H9 (cell line): ENCODE data around the gene HCCS. TPM values are rescaled to one million over a fixed set of nuclear protein-coding genes. Genes with fewer than 3 reads are reported as not detected.

Experiments
- DNase-seq: peaks from one replicate; pipeline ENCODE4 v3.0.0-alpha.2; 2017
- H2AFZ ChIP-seq: one replicate; pipeline ENCODE4 v1.6.1; 2013; ENCODE audit warnings: mild to moderate bottlenecking, low read length, control low read depth, moderate library complexity
- H2AK5ac ChIP-seq: 2 replicates; pipeline ENCODE4 v1.6.1; 2013; ENCODE audit warnings: low read length, control low read depth, mixed read lengths; ENCODE audit not compliant: insufficient read length
- H2BK120ac ChIP-seq: one replicate; pipeline ENCODE4 v1.6.1; 2013; ENCODE audit warnings: low read depth, mild to moderate bottlenecking, low read length, control low read depth, inconsistent platforms; ENCODE audit not compliant: poor library complexity, severe bottlenecking
- H2BK12ac ChIP-seq: 2 replicates; pipeline ENCODE4 v1.6.1; 2013; ENCODE audit warnings: low read length, control low read depth, mixed read lengths, low read depth; ENCODE audit not compliant: insufficient read length
- H2BK15ac ChIP-seq: 2 replicates; pipeline ENCODE4 v1.6.1; 2013; ENCODE audit warnings: low read depth, low read length, control low read depth
- H2BK20ac ChIP-seq: one replicate; pipeline ENCODE4 v1.6.1; 2013; ENCODE audit warnings: low read depth, mild to moderate bottlenecking, low read length, control low read depth, inconsistent platforms; ENCODE audit not compliant: poor library complexity, severe bottlenecking
- H2BK5ac ChIP-seq: 2 replicates; pipeline ENCODE4 v1.6.1; 2013; ENCODE audit warnings: low read length, control low read depth, mixed read lengths; ENCODE audit not compliant: insufficient read length
- H3K14ac ChIP-seq: 2 replicates; pipeline ENCODE4 v1.6.1; 2013; ENCODE audit warnings: low read length, control low read depth; ENCODE audit not compliant: insufficient read depth
- H3K18ac ChIP-seq: 2 replicates; pipeline ENCODE4 v1.6.1; 2013; ENCODE audit warnings: low read depth, mild to moderate bottlenecking, mixed read lengths, low read length, control low read depth; ENCODE audit not compliant: insufficient read length
- H3K23ac ChIP-seq: 2 replicates; pipeline ENCODE4 v1.6.1; 2013; ENCODE audit warnings: low read length, control low read depth, mixed read lengths, low read depth; ENCODE audit not compliant: insufficient read length
- H3K23me2 ChIP-seq: 2 replicates; pipeline ENCODE4 v1.6.1; 2013; ENCODE audit warnings: low read depth, mild to moderate bottlenecking, mixed read lengths, low read length, control low read depth; ENCODE audit not compliant: insufficient read length, poor library complexity, severe bottlenecking
- H3K27ac ChIP-seq: 2 replicates; pipeline ENCODE4 v1.5.1; 2013; ENCODE audit warnings: low read length, control low read depth, mixed read lengths, low read depth; ENCODE audit not compliant: insufficient read length
- H3K27me3 ChIP-seq: 2 replicates; pipeline ENCODE4 v1.6.1; 2013; ENCODE audit warnings: low read length, control low read depth, inconsistent platforms; ENCODE audit not compliant: insufficient read depth
- H3K4ac ChIP-seq: 2 replicates; pipeline ENCODE4 v1.6.1; 2013; ENCODE audit warnings: low read depth, mild to moderate bottlenecking, control low read depth, inconsistent platforms, low read length, moderate library complexity
- H3K4me1 ChIP-seq: 2 replicates; pipeline ENCODE4 v1.6.1; 2013; ENCODE audit warnings: low read length, control low read depth, inconsistent platforms; ENCODE audit not compliant: insufficient read depth
- H3K4me2 ChIP-seq: 2 replicates; pipeline ENCODE4 v1.6.1; 2013; ENCODE audit warnings: low read length, control low read depth, mixed read lengths; ENCODE audit not compliant: insufficient read length, insufficient read depth
- H3K56ac ChIP-seq: 2 replicates; pipeline ENCODE4 v1.6.1; 2013; ENCODE audit warnings: low read depth, mild to moderate bottlenecking, mixed read lengths, low read length, control low read depth; ENCODE audit not compliant: insufficient read length
- H3K79me1 ChIP-seq: 2 replicates; pipeline ENCODE4 v1.6.1; 2013; ENCODE audit warnings: low read depth, mild to moderate bottlenecking, moderate library complexity, low read length, control low read depth, inconsistent platforms; ENCODE audit not compliant: insufficient read depth, poor library complexity, severe bottlenecking
- H3K79me2 ChIP-seq: 2 replicates; pipeline ENCODE4 v1.6.1; 2013; ENCODE audit warnings: low read length, control low read depth, inconsistent platforms; ENCODE audit not compliant: insufficient read depth
- H3K9ac ChIP-seq: 2 replicates; pipeline ENCODE4 v1.6.1; 2013; ENCODE audit warnings: low read length, control low read depth, mixed read lengths; ENCODE audit not compliant: insufficient read length; ENCODE audit errors: extremely low read depth
- H3K9me3 ChIP-seq: one replicate; pipeline ENCODE4 v1.6.1; 2013; ENCODE audit warnings: low read depth, low read length, inconsistent platforms; ENCODE audit not compliant: control insufficient read depth
- H3T11ph ChIP-seq: one replicate; pipeline ENCODE4 v1.6.1; 2013; ENCODE audit warnings: mild to moderate bottlenecking, low read length, control low read depth, inconsistent platforms
- H4K20me1 ChIP-seq: one replicate; pipeline ENCODE4 v1.6.1; 2013; ENCODE audit not compliant: control insufficient read depth, insufficient read length, insufficient read depth
- H4K5ac ChIP-seq: 2 replicates; pipeline ENCODE4 v1.6.1; 2013; ENCODE audit warnings: low read depth, mild to moderate bottlenecking, mixed read lengths, low read length, control low read depth; ENCODE audit not compliant: insufficient read length
- H4K8ac ChIP-seq: replicated peaks from 2 replicates; pipeline ENCODE4 v1.6.1; 2013; ENCODE audit warnings: low read length, control low read depth, mixed read lengths, low read depth; ENCODE audit not compliant: insufficient read length
- H4K91ac ChIP-seq: 2 replicates; pipeline ENCODE4 v1.6.1; 2013; ENCODE audit warnings: low read depth, mild to moderate bottlenecking, moderate library complexity, mixed read lengths, low read length, control low read depth; ENCODE audit not compliant: insufficient read length
- H3K27ac Mint-ChIP-seq, 3 experiments: 2 replicates in 2 of 3; 3 replicates in 1 of 3; pipeline ENCODE4 v1.8.0; 2020 to 2021; ENCODE audit warnings: mixed read lengths in 3 of 3, mild to moderate bottlenecking in 1 of 3, moderate library complexity in 1 of 3
- H3K27me3 Mint-ChIP-seq: 2 replicates; pipeline ENCODE4 v1.8.0; 2021; ENCODE audit warnings: low read depth, mild to moderate bottlenecking, moderate library complexity, mixed read lengths
- H3K36me3 Mint-ChIP-seq, 3 experiments: 2 replicates in 2 of 3; 3 replicates in 1 of 3; pipeline ENCODE4 v1.8.0; 2020 to 2021; ENCODE audit warnings: low read depth in 3 of 3, mixed read lengths in 3 of 3; ENCODE audit not compliant: insufficient read depth in 1 of 3
- H3K4me1 Mint-ChIP-seq, 2 experiments: 2 replicates each; pipeline ENCODE4 v1.8.0; 2020; ENCODE audit warnings: mixed read lengths in 2 of 2
- H3K4me3 Mint-ChIP-seq, 2 experiments: 2 replicates in 1 of 2; 3 replicates in 1 of 2; pipeline ENCODE4 v1.8.0; 2020 to 2021; ENCODE audit warnings: mild to moderate bottlenecking in 2 of 2, mixed read lengths in 2 of 2, moderate library complexity in 1 of 2
- H3K9me3 Mint-ChIP-seq, 2 experiments: 2 replicates in 1 of 2; 3 replicates in 1 of 2; pipeline ENCODE4 v1.8.0; 2020; ENCODE audit warnings: mild to moderate bottlenecking in 2 of 2, mixed read lengths in 2 of 2, moderate library complexity in 1 of 2
- WGBS: extraction: QIAGEN DNeasy Blood & Tissue Kit; methylation state at CpG from one replicate; pipeline ENCODE4 v1.1.7; 2013; ENCODE audit warnings: missing lambda C conversion rate, low lambda C conversion rate, mixed read lengths; ENCODE audit not compliant: insufficient read length; ENCODE audit errors: extremely low coverage; 5-methylcytosine and 5-hydroxymethylcytosine counted together
- total RNA-seq: library from RNA; stranded (reverse); gene quantifications from 2 replicates; pipeline ENCODE4 v1.2.1, GENCODE V29; 2021
- TF ChIP-seq, protein P1 (sequence below): fragments of 200-600 bp; sonication (generic); conservative IDR thresholded peaks from 3 replicates; pipeline ENCODE4 v1.8.0; 2021; ENCODE audit warnings: antibody characterized with exemption, mild to moderate bottlenecking

The HCCS gene
- total RNA-seq, 1 experiment from 2014 or later, result 39.2 TPM

DNA sequence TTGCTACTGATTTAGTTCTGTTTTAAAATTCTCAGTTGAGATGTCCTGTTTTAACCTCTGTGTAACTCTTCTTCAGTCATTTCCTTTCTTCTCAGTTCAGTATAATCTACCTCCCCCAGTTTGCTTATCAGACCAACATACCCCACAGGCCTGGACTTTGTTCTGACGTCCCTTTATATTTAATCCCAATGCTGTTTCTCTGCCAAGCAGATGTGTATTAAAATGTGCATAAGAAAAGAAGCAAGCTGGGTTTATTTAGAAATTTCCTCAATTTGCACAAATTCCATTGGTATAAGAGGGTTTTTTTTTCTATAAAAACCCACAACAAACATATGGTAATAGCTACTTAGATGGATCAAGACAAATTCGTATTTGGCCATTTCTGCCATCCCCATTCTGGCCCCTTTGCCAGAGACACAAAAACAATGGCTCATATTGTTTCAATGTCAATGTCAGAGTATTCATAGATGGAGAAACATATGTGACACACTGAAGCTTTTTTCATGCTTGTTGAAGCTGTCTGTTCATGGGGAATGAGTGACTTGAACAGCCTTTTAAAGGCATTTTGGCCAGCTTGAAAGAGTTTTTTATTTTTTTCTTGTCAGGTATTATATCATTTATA, 24.5 kb downstream of the HCCS start:
- DNase-seq, result no peak
- Mint-ChIP-seq H3K4me1 (no peaks in the 10 kb centered on the region), H3K27ac (no peak overlapping the region), H3K4me3 (no peak overlapping the region; a peak in 1 of 5 replicates), H3K9me3 (peaks cover 52 to 60% of the 10 kb centered on the region in 2 experiments), H3K27me3 (no peaks in the 10 kb centered on the region), H3K36me3 (no peaks in the 10 kb centered on the region; a peak in 2 of 7 replicates)
- no peak overlapping the region for H2BK20ac ChIP-seq
- no peaks in the 10 kb centered on the region for H3K27me3 ChIP-seq
- H3K23ac ChIP-seq, result no peak overlapping the region
- H2BK15ac ChIP-seq, result no peak overlapping the region
- no peak overlapping the region for H3K56ac ChIP-seq
- no peak overlapping the region for H4K5ac ChIP-seq
- H2BK12ac ChIP-seq, result no peak overlapping the region
- H3K9ac ChIP-seq, result no peak overlapping the region
- no peaks in the 10 kb centered on the region for H4K20me1 ChIP-seq
- H3T11ph ChIP-seq, result no peak overlapping the region
- no peak overlapping the region for H3K4ac ChIP-seq
- H3K79me2 ChIP-seq, result no peaks in the 10 kb centered on the region
- H4K91ac ChIP-seq, result no peak overlapping the region
- WGBS, result no CpG with 5 or more reads among the region's 2 CpGs
- H3K4me1 ChIP-seq, result no peaks in the 10 kb centered on the region
- H3K18ac ChIP-seq, result no peak overlapping the region
- H3K9me3 ChIP-seq, result no peaks in the 10 kb centered on the region
- H2AFZ ChIP-seq, result no peak overlapping the region
- H3K27ac ChIP-seq, result no peak overlapping the region
- H3K23me2 ChIP-seq, result no peaks in the 10 kb centered on the region
- no peak overlapping the region for H2BK120ac ChIP-seq
- TF ChIP-seq, protein P1, sequence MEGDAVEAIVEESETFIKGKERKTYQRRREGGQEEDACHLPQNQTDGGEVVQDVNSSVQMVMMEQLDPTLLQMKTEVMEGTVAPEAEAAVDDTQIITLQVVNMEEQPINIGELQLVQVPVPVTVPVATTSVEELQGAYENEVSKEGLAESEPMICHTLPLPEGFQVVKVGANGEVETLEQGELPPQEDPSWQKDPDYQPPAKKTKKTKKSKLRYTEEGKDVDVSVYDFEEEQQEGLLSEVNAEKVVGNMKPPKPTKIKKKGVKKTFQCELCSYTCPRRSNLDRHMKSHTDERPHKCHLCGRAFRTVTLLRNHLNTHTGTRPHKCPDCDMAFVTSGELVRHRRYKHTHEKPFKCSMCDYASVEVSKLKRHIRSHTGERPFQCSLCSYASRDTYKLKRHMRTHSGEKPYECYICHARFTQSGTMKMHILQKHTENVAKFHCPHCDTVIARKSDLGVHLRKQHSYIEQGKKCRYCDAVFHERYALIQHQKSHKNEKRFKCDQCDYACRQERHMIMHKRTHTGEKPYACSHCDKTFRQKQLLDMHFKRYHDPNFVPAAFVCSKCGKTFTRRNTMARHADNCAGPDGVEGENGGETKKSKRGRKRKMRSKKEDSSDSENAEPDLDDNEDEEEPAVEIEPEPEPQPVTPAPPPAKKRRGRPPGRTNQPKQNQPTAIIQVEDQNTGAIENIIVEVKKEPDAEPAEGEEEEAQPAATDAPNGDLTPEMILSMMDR, result no peak
- H2AK5ac ChIP-seq, result no peak overlapping the region
- H3K79me1 ChIP-seq, result no peaks in the 10 kb centered on the region
- H3K14ac ChIP-seq, result no peak overlapping the region
- no peak overlapping the region for H2BK5ac ChIP-seq
- H4K8ac ChIP-seq, result no peak overlapping the region
- no peak overlapping the region for H3K4me2 ChIP-seq
